Uterus (tissue), 2 donors: Measurements from ENCODE around the gene GASK1B.

ENCODE experiments used
- POLR2A ChIP-seq, 2 donors: fragments of 450-650 bp; IDR thresholded peaks; one replicate each; pipeline ENCODE4 v1.6.1; 2016; ENCODE audit warnings: antibody characterized with exemption in 2 of 2, mild to moderate bottlenecking in 1 of 2, moderate library complexity in 1 of 2
- TF ChIP-seq, protein P1 (sequence below), 4 experiments: fragments of 200-600 bp in 2 of 4; fragments of 450-650 bp in 2 of 4; sonication (generic) in 2 of 4; IDR thresholded peaks; one replicate each; pipeline ENCODE4 v1.5.1; 2016 to 2019; ENCODE audit warnings: antibody characterized with exemption in 4 of 4, mild to moderate bottlenecking in 2 of 4, moderate library complexity in 1 of 4

DNA sequence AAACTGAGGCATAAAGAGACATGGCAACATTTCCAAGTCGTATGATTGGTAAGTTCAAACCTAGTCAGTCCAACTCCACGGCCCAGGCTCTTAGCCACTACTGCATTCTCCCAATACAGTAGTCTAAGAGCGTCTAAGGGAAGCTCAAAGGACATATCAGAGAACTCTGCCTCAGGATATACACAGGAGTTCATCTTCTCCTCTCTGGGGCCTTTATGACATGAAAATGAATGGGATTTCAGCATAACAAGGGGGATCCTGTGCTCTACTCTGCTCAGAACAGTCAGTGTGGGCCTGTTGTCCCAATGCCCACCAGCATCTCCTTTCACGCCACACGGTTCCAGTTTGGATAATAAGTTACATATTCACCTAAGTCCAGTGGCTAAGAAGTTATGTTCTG lies 4.2 kb downstream of the GASK1B start:
- TF ChIP-seq, protein P1, sequence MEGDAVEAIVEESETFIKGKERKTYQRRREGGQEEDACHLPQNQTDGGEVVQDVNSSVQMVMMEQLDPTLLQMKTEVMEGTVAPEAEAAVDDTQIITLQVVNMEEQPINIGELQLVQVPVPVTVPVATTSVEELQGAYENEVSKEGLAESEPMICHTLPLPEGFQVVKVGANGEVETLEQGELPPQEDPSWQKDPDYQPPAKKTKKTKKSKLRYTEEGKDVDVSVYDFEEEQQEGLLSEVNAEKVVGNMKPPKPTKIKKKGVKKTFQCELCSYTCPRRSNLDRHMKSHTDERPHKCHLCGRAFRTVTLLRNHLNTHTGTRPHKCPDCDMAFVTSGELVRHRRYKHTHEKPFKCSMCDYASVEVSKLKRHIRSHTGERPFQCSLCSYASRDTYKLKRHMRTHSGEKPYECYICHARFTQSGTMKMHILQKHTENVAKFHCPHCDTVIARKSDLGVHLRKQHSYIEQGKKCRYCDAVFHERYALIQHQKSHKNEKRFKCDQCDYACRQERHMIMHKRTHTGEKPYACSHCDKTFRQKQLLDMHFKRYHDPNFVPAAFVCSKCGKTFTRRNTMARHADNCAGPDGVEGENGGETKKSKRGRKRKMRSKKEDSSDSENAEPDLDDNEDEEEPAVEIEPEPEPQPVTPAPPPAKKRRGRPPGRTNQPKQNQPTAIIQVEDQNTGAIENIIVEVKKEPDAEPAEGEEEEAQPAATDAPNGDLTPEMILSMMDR (IDR thresholded peaks at IDR 0.05) = no peak
- no peak for TF ChIP-seq POLR2A (IDR thresholded peaks at IDR 0.05)
